Osteoblast (primary cell): ENCODE results near the gene NCK2. TPM values are rescaled to one million over a fixed set of nuclear protein-coding genes. Genes with fewer than 3 reads are reported as not detected.

Experiments used
- DNase-seq: peaks from one replicate; pipeline ENCODE4 v3.0.0; 2011; ENCODE audit warnings: low spot score, mixed read lengths; ENCODE audit not compliant: insufficient read length; ENCODE audit errors: missing footprints
- H2AFZ ChIP-seq: 2 replicates; pipeline ENCODE4 v1.6.0; 2011; ENCODE audit warnings: mild to moderate bottlenecking, low read length
- H3K27ac ChIP-seq: 2 replicates; pipeline ENCODE4 v1.5.1; 2011; ENCODE audit warnings: mild to moderate bottlenecking, low read depth, low read length, moderate library complexity
- H3K27me3 ChIP-seq: 2 replicates; pipeline ENCODE4 v1.6.0; 2012; ENCODE audit warnings: mild to moderate bottlenecking, control low read depth, inconsistent platforms, low read length, moderate library complexity; ENCODE audit not compliant: insufficient read depth
- H3K36me3 ChIP-seq: 2 replicates; pipeline ENCODE4 v1.5.1; 2011; ENCODE audit warnings: mild to moderate bottlenecking, low read length, control low read depth, moderate library complexity; ENCODE audit not compliant: insufficient read depth
- H3K4me1 ChIP-seq: 2 replicates; pipeline ENCODE4 v1.5.1; 2011; ENCODE audit warnings: mild to moderate bottlenecking, low read length, control low read depth, moderate library complexity; ENCODE audit not compliant: insufficient read depth
- H3K4me2 ChIP-seq: 2 replicates; pipeline ENCODE4 v1.6.0; 2011; ENCODE audit warnings: mild to moderate bottlenecking, low read length; ENCODE audit not compliant: insufficient read depth
- H3K4me3 ChIP-seq: fragments of 200-600 bp; sonication (generic); 3 replicates; pipeline ENCODE4 v1.5.1; 2012; ENCODE audit warnings: mild to moderate bottlenecking, low read length, inconsistent platforms; ENCODE audit not compliant: insufficient read depth
- H3K79me2 ChIP-seq: 2 replicates; pipeline ENCODE4 v1.6.0; 2012; ENCODE audit warnings: mild to moderate bottlenecking, low read length, control low read depth, inconsistent platforms; ENCODE audit not compliant: insufficient read depth
- H3K9me3 ChIP-seq: 2 replicates; pipeline ENCODE4 v1.5.1; 2011; ENCODE audit warnings: low read depth, low read length, control low read depth
- H4K20me1 ChIP-seq: 2 replicates; pipeline ENCODE4 v1.6.0; 2012; ENCODE audit warnings: mild to moderate bottlenecking, low read length, control low read depth; ENCODE audit not compliant: insufficient read depth
- CTCF ChIP-seq: IDR thresholded peaks from 2 replicates; pipeline ENCODE4 v1.5.1; 2011; ENCODE audit warnings: mild to moderate bottlenecking, low read depth, low read length, moderate library complexity; ENCODE audit errors: extremely low read depth
- total RNA-seq: library from RNA; depleted of rRNA; stranded (reverse); fragments of >200 nt; gene quantifications from 2 replicates; pipeline ENCODE4 v1.2.3, GENCODE V29; 2012

NCK2 gene
- total RNA-seq, 1 donor, result 28.6 TPM

GRCh38 chr2:105928086-105928485, 183.4 kb downstream of the NCK2 start:
- no peak overlapping the region for H3K4me2 ChIP-seq
- no peaks in the 10 kb centered on the region for H3K27me3 ChIP-seq
- no peak overlapping the region for H3K4me3 ChIP-seq
- H3K36me3 ChIP-seq, result no peaks in the 10 kb centered on the region
- H4K20me1 ChIP-seq, result no peaks in the 10 kb centered on the region
- TF ChIP-seq CTCF, result no peak
- no peaks in the 10 kb centered on the region for H3K9me3 ChIP-seq
- no peak overlapping the region for H3K27ac ChIP-seq
- no peaks in the 10 kb centered on the region for H3K4me1 ChIP-seq
- no peaks in the 10 kb centered on the region for H3K79me2 ChIP-seq
- DNase-seq, result no peak
- no peak overlapping the region for H2AFZ ChIP-seq

GRCh38 chr2:105928563-105928962, 183.9 kb downstream of the NCK2 start:
- no peaks in the 10 kb centered on the region for H3K79me2 ChIP-seq
- no peak for TF ChIP-seq CTCF
- no peaks in the 10 kb centered on the region for H3K27me3 ChIP-seq
- DNase-seq, result no peak
- H4K20me1 ChIP-seq, result no peaks in the 10 kb centered on the region
- H3K9me3 ChIP-seq, result no peaks in the 10 kb centered on the region
- no peak overlapping the region for H3K4me3 ChIP-seq
- no peaks in the 10 kb centered on the region for H3K4me1 ChIP-seq
- no peak overlapping the region for H2AFZ ChIP-seq
- no peak overlapping the region for H3K4me2 ChIP-seq
- no peak overlapping the region for H3K27ac ChIP-seq
- H3K36me3 ChIP-seq, result no peaks in the 10 kb centered on the region

GRCh38 chr2:105929516-105929915, 184.8 kb downstream of the NCK2 start:
- Histone ChIP-seq H4K20me1 (no peaks in the 10 kb centered on the region), H3K27me3 (no peaks in the 10 kb centered on the region), H3K79me2 (no peaks in the 10 kb centered on the region), H3K27ac (no peak overlapping the region), H3K4me3 (no peak overlapping the region), H3K9me3 (no peaks in the 10 kb centered on the region), H3K4me1 (no peaks in the 10 kb centered on the region), H2AFZ (no peak overlapping the region), H3K36me3 (no peaks in the 10 kb centered on the region), H3K4me2 (no peak overlapping the region)
- no peak for TF ChIP-seq CTCF
- DNase-seq, result no peak

GRCh38 chr2:105932582-105932981, 187.9 kb downstream of the NCK2 start:
- Histone ChIP-seq H4K20me1 (no peaks in the 10 kb centered on the region), H3K27ac (no peak overlapping the region), H3K4me2 (no peak overlapping the region), H3K9me3 (no peaks in the 10 kb centered on the region), H3K4me1 (no peaks in the 10 kb centered on the region), H3K36me3 (no peaks in the 10 kb centered on the region), H3K27me3 (no peaks in the 10 kb centered on the region), H2AFZ (no peak overlapping the region), H3K4me3 (no peak overlapping the region), H3K79me2 (no peaks in the 10 kb centered on the region)
- no peak for DNase-seq
- TF ChIP-seq CTCF, result no peak
